Lung (tissue), 12 donors: ENCODE results near the gene SUGP1. TPM values are rescaled to one million over a fixed set of nuclear protein-coding genes. Genes with fewer than 3 reads are reported as not detected.

ENCODE experiments used
- ATAC-seq: fragments of 200-7000 bp; cut with Tn5 transposase; one replicate; pipeline ENCODE4 v1.9.1; 2020; ENCODE audit warnings: moderate number of reproducible peaks; ENCODE audit not compliant: insufficient read depth, low FRiP score
- DNase-seq, 3 donors: peaks; one replicate each; pipeline ENCODE4 v3.0.0-alpha.2; 2013 to 2017
- H3K27ac ChIP-seq, 2 donors: one replicate each; pipeline ENCODE4 v1.5.1; 2013; ENCODE audit warnings: mild to moderate bottlenecking in 2 of 2, moderate library complexity in 2 of 2, control low read depth in 1 of 2, inconsistent platforms in 1 of 2, low read depth in 1 of 2, low read length in 1 of 2
- H3K27me3 ChIP-seq, 3 donors: one replicate each; pipeline ENCODE4 v1.5.1; 2013; ENCODE audit warnings: low read length in 2 of 3; ENCODE audit not compliant: control insufficient read depth in 3 of 3, insufficient read depth in 3 of 3
- H3K36me3 ChIP-seq, 4 donors: one replicate each; pipeline ENCODE4 v1.5.1; 2013; ENCODE audit warnings: low read length in 4 of 4, mild to moderate bottlenecking in 1 of 4, moderate library complexity in 1 of 4; ENCODE audit not compliant: control insufficient read depth in 4 of 4, insufficient read depth in 4 of 4
- H3K4me1 ChIP-seq, 5 donors: one replicate each; pipeline ENCODE4 v1.5.1; 2013; ENCODE audit warnings: low read length in 5 of 5, mild to moderate bottlenecking in 2 of 5, moderate library complexity in 1 of 5; ENCODE audit not compliant: control insufficient read depth in 5 of 5, insufficient read depth in 5 of 5
- H3K4me3 ChIP-seq: one replicate; pipeline ENCODE4 v1.5.1; 2013; ENCODE audit warnings: mild to moderate bottlenecking, control low read depth, moderate library complexity
- H3K9ac ChIP-seq, 2 donors: one replicate each; pipeline ENCODE4 v1.5.1; 2013; ENCODE audit warnings: low read length in 2 of 2, control low read depth in 1 of 2; ENCODE audit not compliant: insufficient read depth in 1 of 2
- H3K9me3 ChIP-seq, 4 donors: one replicate each; pipeline ENCODE4 v1.5.1; 2013; ENCODE audit warnings: low read length in 3 of 4, mild to moderate bottlenecking in 1 of 4, moderate library complexity in 1 of 4; ENCODE audit not compliant: control insufficient read depth in 4 of 4, insufficient read depth in 3 of 4
- CTCF ChIP-seq: IDR thresholded peaks from 2 replicates; pipeline ENCODE4 v1.5.1; 2012; ENCODE audit warnings: mild to moderate bottlenecking; ENCODE audit errors: control extremely low read depth, extremely low read depth
- WGBS, 2 donors: extraction: QIAGEN DNeasy Blood & Tissue Kit; methylation state at CpG; one replicate each; pipeline ENCODE4 v1.1.7; 2013; 5-methylcytosine and 5-hydroxymethylcytosine counted together
- polyA plus RNA-seq, 2 donors: library from polyadenylated mRNA; stranded (reverse); fragments of 200-250 nt; gene quantifications; one replicate each; pipeline ENCODE4 v1.2.1, GENCODE V29; 2013
- total RNA-seq, 2 donors: library from RNA; depleted of rRNA in 1 of 2; stranded (reverse); fragments of >200 nt in 1 of 2; gene quantifications; one replicate each; pipeline ENCODE4 v1.2.1, GENCODE V29; 2014 to 2021
- donor health status: control.
- donor health status: control.
- donor health status: Bipolar disorder and iron deficiency.
- donor health status: healthy.
- donor health status: DM: yes; HTN: yes; CAD: no.

The SUGP1 gene
- total and polyA plus RNA-seq, 4 donors = 22.3 to 42.8 (median 28.7) TPM

- Histone ChIP-seq H3K4me3 (no peak overlapping the region), H3K36me3 (peaks cover 5 to 24% (median 15%) of the 10 kb centered on the region in 4 donors), H3K27ac (no peak overlapping the region), H3K9ac (no peak overlapping the region), H3K9me3 (no peaks in the 10 kb centered on the region), H3K4me1 (peaks cover 0 to 17% (median 5%) of the 10 kb centered on the region in 5 donors), H3K27me3 (no peaks in the 10 kb centered on the region)
- no peak for TF ChIP-seq CTCF
- WGBS, 2 donors = 93 to 96% methylated on average over 7 of the region's 7 CpGs
- ATAC-seq = no peak
- DNase-seq = no peak
Measured at GRCh38 chr19:19324059-19324770, 3.9 kb upstream of the SUGP1 start.

- peaks cover 3 to 26% (median 14%) of the 10 kb centered on the region in 4 donors for H3K36me3 ChIP-seq
- WGBS, 2 donors = 1% methylated on average over 34 of the region's 34 CpGs
- ATAC-seq = peak; percentile 5
- H3K27ac ChIP-seq = peak overlapping the region; percentile 78 to 96
- H3K9me3 ChIP-seq = no peaks in the 10 kb centered on the region
- TF ChIP-seq CTCF = no peak
- peak in 2 of 3 donors; percentile 5 to 14 for DNase-seq
- peak overlapping the region; percentile 100 for H3K4me3 ChIP-seq
- H3K27me3 ChIP-seq = no peaks in the 10 kb centered on the region
- H3K4me1 ChIP-seq = peaks cover 0 to 21% (median 5%) of the 10 kb centered on the region in 5 donors
- peak overlapping the region; percentile 67 to 91 for H3K9ac ChIP-seq
Measured at GRCh38 chr19:19321141-19321577, 850 bp upstream of the SUGP1 start.

- 5 to 8% methylated on average over 32 of the region's 32 CpGs for WGBS, 2 donors
- peak overlapping the region; percentile 78 to 96 for H3K27ac ChIP-seq
- no peaks in the 10 kb centered on the region for H3K27me3 ChIP-seq
- H3K36me3 ChIP-seq = peaks cover 3 to 27% (median 18%) of the 10 kb centered on the region in 4 donors
- ATAC-seq (no peak), DNase-seq (peak in 1 of 3 donors; percentile 3)
- peak overlapping the region; percentile 69 to 97 for H3K9ac ChIP-seq
- H3K4me3 ChIP-seq = peak overlapping the region; percentile 98
- no peak for TF ChIP-seq CTCF
- no peaks in the 10 kb centered on the region for H3K9me3 ChIP-seq
- peaks cover 0 to 21% (median 5%) of the 10 kb centered on the region in 5 donors for H3K4me1 ChIP-seq
Measured at GRCh38 chr19:19319732-19320360, 463 bp downstream of the SUGP1 start.
